ENCODE measurements around the gene CDC14A.
"Not testable (repeated sequence)": the region's sequence is repeated elsewhere in the genome, so short reads cannot be mapped to it uniquely, and the experiment has no call there.

CDC14A gene

GRCh38 chr1:100362821-100363466 lies 10.6 kb downstream of the CDC14A start:
- DNase-seq (ENCODE audit: low read depth) = no peak
- no peak for TF ChIP-seq CTCF (conservative IDR thresholded peaks at IDR 0.05; ENCODE audit: low read depth, low read length)
- no peak overlapping the region for H3K4me3 ChIP-seq (ENCODE audit: low read depth, low read length)

GRCh38 chr1:100363831-100364230 lies 11.5 kb downstream of the CDC14A start:
- no peak for DNase-seq (ENCODE audit: low read depth)
- TF ChIP-seq CTCF (conservative IDR thresholded peaks at IDR 0.05; ENCODE audit: low read depth, low read length) = no peak
- no peak overlapping the region for H3K4me3 ChIP-seq (ENCODE audit: low read depth, low read length)

- DNase-seq (ENCODE audit: low read depth) = peak; percentile 21
- no peak overlapping the region for H3K4me3 ChIP-seq (ENCODE audit: low read depth, low read length)
- no peak for TF ChIP-seq CTCF (conservative IDR thresholded peaks at IDR 0.05; ENCODE audit: low read depth, low read length)
Observed at GRCh38 chr1:100364697-100365096, 12.4 kb downstream of the CDC14A start.

GRCh38 chr1:100366209-100366525 lies 13.9 kb downstream of the CDC14A start:
- TF ChIP-seq CTCF (conservative IDR thresholded peaks at IDR 0.05; ENCODE audit: low read depth, low read length) = no peak

GRCh38 chr1:100369339-100369738 lies 17.0 kb downstream of the CDC14A start:
- not testable (repeated sequence) for H3K4me3 ChIP-seq (ENCODE audit: low read depth, low read length); DNase-seq (ENCODE audit: low read depth)

More at GRCh38 chr1:100366209-100366525, 13.9 kb downstream of the CDC14A start:
- DNase-seq (ENCODE audit: low read depth) = no peak
- no peak overlapping the region for H3K4me3 ChIP-seq (ENCODE audit: low read depth, low read length)

- not testable (repeated sequence) for DNase-seq (ENCODE audit: low read depth)
Observed at GRCh38 chr1:100373953-100374352, 21.6 kb downstream of the CDC14A start.

GRCh38 chr1:100376890-100377289 lies 24.6 kb downstream of the CDC14A start:
- DNase-seq (ENCODE audit: low read depth); H3K4me3 ChIP-seq (ENCODE audit: low read depth, low read length): not testable (repeated sequence)

More at GRCh38 chr1:100373953-100374352, 21.6 kb downstream of the CDC14A start:
- H3K4me3 ChIP-seq (ENCODE audit: low read depth, low read length) = not testable (repeated sequence)

- DNase-seq (ENCODE audit: low read depth) = no peak
- no peak overlapping the region for H3K4me3 ChIP-seq (ENCODE audit: low read depth, low read length)
- TF ChIP-seq CTCF (conservative IDR thresholded peaks at IDR 0.05; ENCODE audit: low read depth, low read length) = no peak
Observed at GRCh38 chr1:100377590-100378361, 25.5 kb downstream of the CDC14A start.
